IPS-20b (cell line): ENCODE data around the gene CCDC7.
"Not testable (repeated sequence)": the region's sequence is repeated elsewhere in the genome, so short reads cannot be mapped to it uniquely, and the experiment has no call there.

Experiments
- H3K27ac ChIP-seq: one replicate; pipeline ENCODE4 v1.5.1; 2013; ENCODE audit warnings: low read length
- H3K27me3 ChIP-seq: 2 replicates; pipeline ENCODE4 v1.6.1; 2013; ENCODE audit warnings: mild to moderate bottlenecking, low read length, inconsistent platforms; ENCODE audit not compliant: insufficient read depth
- H3K36me3 ChIP-seq: 2 replicates; pipeline ENCODE4 v1.6.1; 2013; ENCODE audit warnings: low read depth, mild to moderate bottlenecking, inconsistent platforms, low read length, moderate library complexity; ENCODE audit not compliant: insufficient read depth
- H3K4me1 ChIP-seq: 2 replicates; pipeline ENCODE4 v1.6.1; 2013; ENCODE audit warnings: mild to moderate bottlenecking, control low read depth, inconsistent platforms, low read length, moderate library complexity; ENCODE audit not compliant: insufficient read depth
- H3K4me3 ChIP-seq: 2 replicates; pipeline ENCODE4 v1.5.1; 2013; ENCODE audit warnings: mild to moderate bottlenecking, low read length, inconsistent platforms
- H3K9ac ChIP-seq: 2 replicates; pipeline ENCODE4 v1.6.1; 2013; ENCODE audit warnings: low read depth, mild to moderate bottlenecking, inconsistent platforms, low read length, moderate library complexity
- H3K9me3 ChIP-seq: 2 replicates; pipeline ENCODE4 v1.6.1; 2013; ENCODE audit warnings: mild to moderate bottlenecking, low read depth, low read length, inconsistent platforms; ENCODE audit not compliant: insufficient read depth

The CCDC7 gene

DNA sequence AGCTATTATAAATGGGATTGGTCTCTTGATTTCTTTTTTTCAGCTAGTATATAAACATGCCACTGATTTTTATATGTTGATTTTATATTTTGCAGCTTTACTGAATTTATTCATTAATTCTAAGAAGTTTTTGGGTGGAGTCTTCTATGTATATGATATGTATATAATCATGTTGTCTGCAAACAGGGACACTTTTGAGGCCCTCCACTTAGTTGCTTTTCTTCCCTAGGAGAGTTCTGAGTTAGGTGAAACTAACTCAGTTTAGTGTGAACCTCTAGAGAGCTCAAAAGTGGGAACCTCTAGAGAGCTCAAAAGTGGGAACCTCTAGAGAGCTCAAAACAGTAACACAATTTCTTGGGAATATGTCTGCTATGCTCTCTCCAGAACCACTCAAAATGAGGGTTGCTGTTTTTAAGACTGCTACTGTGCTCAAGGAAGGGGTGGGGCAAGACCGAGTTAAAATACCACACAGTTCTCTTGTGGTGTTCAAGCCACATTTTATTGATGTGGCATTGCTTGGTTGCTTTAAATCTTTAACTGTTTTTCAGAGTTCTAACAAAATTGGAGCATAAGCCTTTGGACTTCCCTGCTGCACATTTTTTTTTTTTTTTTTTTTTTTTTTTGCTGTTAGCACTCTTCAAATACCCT lies 13.2 kb downstream of the CCDC7 start:
- Histone ChIP-seq H3K36me3 (no peaks in the 10 kb centered on the region), H3K9me3 (no peaks in the 10 kb centered on the region), H3K4me3 (no peak overlapping the region), H3K4me1 (no peaks in the 10 kb centered on the region), H3K27me3 (no peaks in the 10 kb centered on the region), H3K27ac (no peak overlapping the region), H3K9ac (no peak overlapping the region)

DNA sequence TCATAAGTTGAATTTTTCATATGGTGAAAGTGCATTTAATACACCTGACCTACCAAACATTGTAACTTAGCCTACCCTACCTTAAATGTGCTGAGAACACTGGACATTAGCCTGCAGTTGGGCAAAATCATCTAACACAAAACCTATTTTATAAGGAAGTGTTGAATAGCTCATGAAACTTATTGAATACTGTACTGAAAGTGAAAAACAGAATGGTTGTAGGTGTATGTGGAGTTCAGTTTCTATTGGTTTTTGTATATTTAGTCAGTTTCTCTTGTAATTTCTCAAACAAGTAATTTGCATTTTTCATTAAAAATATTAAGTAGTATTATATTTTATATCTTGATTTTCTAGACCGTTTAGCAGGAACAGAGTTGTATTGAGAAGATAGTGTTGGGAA lies 15.3 kb downstream of the CCDC7 start:
- H3K36me3 ChIP-seq: no peaks in the 10 kb centered on the region

DNA sequence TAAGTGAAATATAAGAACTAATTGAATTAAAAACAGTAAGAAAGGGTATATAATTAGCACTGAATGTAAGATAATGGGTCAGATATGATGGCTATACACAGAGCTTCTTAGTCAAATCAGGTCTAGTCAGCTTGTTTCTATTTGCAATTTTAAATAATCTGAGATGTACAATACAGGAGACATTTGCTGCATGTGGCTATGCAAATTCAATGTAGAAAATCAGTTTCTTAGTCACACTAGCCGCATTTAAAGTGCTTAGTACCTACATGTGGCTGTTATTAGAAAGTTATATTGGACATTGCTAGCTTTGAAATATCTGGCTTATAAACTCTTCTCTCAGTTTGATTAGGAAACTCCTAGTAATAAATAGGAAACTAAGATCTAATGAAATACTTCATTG lies 25.3 kb downstream of the CCDC7 start:
- no peak overlapping the region for H3K9ac ChIP-seq

More for the DNA sequence above, 15.3 kb downstream of the CCDC7 start:
- no peaks in the 10 kb centered on the region for H3K9me3 ChIP-seq
- H3K27ac ChIP-seq: no peak overlapping the region
- H3K27me3 ChIP-seq: no peaks in the 10 kb centered on the region
- no peaks in the 10 kb centered on the region for H3K4me1 ChIP-seq
- H3K4me3 ChIP-seq: no peak overlapping the region
- no peak overlapping the region for H3K9ac ChIP-seq

DNA sequence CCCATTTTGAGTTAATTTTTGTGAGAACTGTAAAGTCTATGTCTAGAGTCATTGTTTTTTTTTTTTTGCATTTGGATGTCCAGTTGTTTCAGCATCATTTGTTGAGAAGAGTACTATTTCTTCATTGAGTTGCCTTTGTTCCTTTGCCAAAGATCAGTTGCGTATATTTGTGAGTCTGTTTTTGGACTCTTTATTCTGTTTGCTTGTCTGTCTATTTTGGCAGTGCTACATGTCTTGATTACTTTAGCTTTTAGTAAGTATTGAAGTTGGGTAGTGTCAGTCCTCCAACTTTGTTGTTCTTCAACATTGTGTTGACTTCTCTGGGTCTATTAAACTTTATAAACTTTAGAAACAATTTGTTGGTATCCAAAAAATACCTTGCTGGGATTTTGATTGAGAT lies 31.6 kb downstream of the CCDC7 start:
- Histone ChIP-seq H3K27me3 (no peaks in the 10 kb centered on the region), H3K27ac (no peak overlapping the region), H3K36me3 (no peaks in the 10 kb centered on the region), H3K4me3 (no peak overlapping the region), H3K4me1 (no peaks in the 10 kb centered on the region), H3K9me3 (no peaks in the 10 kb centered on the region), H3K9ac (no peak overlapping the region)

More for the DNA sequence above, 25.3 kb downstream of the CCDC7 start:
- Histone ChIP-seq H3K9me3 (no peaks in the 10 kb centered on the region), H3K27me3 (no peaks in the 10 kb centered on the region), H3K27ac (no peak overlapping the region), H3K36me3 (no peaks in the 10 kb centered on the region), H3K4me1 (no peaks in the 10 kb centered on the region), H3K4me3 (no peak overlapping the region)

DNA sequence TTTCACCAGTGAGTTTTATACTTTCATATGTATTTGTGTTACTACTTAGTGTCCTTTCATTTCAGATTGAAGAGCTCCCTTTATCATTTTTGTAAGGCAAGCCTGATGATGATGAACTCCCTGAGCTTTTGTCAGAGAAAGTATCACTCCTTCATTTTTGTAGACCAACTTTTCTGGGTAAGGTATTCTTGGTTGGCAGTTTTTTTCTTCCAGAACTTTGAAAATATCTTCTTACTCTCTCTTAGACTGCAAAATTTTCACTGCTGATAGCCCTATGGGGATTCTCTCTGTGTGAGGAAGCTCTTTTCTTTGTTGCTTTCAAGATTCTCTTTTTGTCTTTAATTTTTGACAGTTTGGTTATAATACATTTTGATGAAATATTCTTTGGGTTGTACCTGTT lies 35.7 kb downstream of the CCDC7 start:
- no peaks in the 10 kb centered on the region for H3K9me3 ChIP-seq
- no peak overlapping the region for H3K27ac ChIP-seq
- no peaks in the 10 kb centered on the region for H3K4me1 ChIP-seq
- H3K4me3 ChIP-seq: no peak overlapping the region
- H3K9ac ChIP-seq: no peak overlapping the region
- no peaks in the 10 kb centered on the region for H3K36me3 ChIP-seq
- H3K27me3 ChIP-seq: no peaks in the 10 kb centered on the region

DNA sequence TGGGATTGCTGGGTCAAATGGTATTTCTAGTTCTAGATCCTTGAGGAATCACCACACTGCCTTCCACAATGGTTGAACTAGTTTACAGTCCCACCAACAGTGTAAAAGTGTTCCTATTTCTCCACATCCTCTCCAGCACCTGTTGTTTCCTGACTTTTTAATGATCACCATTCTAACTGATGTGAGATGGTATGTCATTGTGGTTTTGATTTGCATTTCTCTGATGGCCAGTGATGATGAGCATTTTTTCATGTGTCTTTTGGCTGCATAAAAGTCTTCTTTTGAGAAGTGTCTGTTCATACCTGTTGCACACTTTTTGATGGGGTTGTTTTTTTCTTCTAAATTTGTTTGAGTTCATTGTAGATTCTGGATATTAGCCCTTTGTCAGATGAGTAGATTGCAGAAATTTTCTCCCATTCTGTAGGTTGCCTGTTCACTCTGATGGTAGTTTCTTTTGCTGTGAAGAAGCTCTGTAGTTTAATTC lies 37.1 kb downstream of the CCDC7 start:
- H3K27me3 ChIP-seq, H3K27ac ChIP-seq, H3K9ac ChIP-seq, H3K36me3 ChIP-seq, H3K4me1 ChIP-seq, H3K4me3 ChIP-seq, H3K9me3 ChIP-seq: not testable (repeated sequence)

DNA sequence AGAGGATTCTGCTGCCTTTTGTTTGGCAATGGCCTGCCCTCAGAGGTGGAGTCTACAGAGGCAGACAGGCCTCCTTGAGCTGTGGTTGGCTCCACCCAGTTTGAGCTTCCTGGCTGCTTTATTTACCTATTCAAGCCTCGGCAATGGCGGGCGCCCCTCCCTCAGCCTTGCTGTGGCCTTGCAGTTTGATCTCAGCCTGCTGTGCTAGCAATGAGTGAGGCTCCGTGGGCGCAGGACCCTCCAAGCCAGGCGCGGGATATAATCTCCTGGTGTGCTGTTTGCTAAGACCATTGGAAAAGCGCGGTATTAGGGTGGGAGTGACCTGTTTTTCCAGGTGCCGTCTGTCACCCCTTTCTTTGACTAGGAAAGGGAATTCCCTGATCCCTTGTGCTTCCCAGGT lies 42.1 kb downstream of the CCDC7 start:
- not testable (repeated sequence) for H3K4me1 ChIP-seq, H3K4me3 ChIP-seq, H3K36me3 ChIP-seq, H3K27ac ChIP-seq, H3K9ac ChIP-seq, H3K27me3 ChIP-seq
- peaks cover 25% of the 10 kb centered on the region for H3K9me3 ChIP-seq

DNA sequence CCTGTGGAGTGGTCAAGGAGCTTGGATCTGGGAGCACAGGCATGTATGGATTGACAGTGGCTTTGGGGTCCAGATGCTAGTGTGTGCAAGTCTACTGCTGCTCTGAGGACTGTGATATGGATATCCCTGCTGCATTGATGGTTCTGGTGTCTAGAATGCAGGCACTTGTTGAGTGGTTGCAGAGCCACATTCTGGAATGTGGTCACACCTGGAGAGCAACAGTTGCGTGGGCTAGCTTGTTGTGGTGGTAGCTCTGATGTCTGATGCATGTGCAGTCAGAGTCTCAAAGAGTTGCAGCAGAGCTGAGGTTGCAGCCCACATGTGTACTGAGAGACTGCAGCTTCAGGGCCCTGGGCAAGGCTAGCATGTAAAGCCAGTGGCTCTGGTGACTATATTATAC lies 43.2 kb downstream of the CCDC7 start:
- H3K27ac ChIP-seq: no peak overlapping the region
- no peak overlapping the region for H3K9ac ChIP-seq
- peaks cover 25% of the 10 kb centered on the region for H3K9me3 ChIP-seq
- H3K4me3 ChIP-seq: no peak overlapping the region
- no peaks in the 10 kb centered on the region for H3K27me3 ChIP-seq
- H3K4me1 ChIP-seq: no peaks in the 10 kb centered on the region
- no peaks in the 10 kb centered on the region for H3K36me3 ChIP-seq

DNA sequence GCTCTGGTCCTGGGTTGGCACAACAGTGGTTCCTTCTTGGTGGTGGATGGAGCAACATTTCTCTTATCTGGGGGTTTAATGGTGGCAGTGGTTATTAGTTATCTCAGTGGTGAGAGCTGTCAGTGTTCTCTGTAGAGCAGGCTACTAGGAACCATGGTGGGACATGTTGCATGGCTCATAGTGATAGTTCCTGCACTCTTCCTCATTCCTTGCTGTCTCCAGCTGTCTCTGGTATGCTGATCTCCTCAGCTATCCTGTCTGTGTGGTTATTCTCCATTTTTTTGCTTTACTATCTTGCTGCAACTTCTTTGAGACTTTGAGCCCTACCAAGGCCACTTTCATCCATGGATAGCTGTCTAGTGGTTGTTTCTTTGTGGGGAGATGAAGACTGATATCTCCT lies 44.0 kb downstream of the CCDC7 start:
- Histone ChIP-seq H3K9ac (no peak overlapping the region), H3K4me1 (no peaks in the 10 kb centered on the region), H3K27ac (no peak overlapping the region), H3K36me3 (no peaks in the 10 kb centered on the region), H3K4me3 (no peak overlapping the region), H3K27me3 (no peaks in the 10 kb centered on the region), H3K9me3 (peaks cover 25% of the 10 kb centered on the region)

DNA sequence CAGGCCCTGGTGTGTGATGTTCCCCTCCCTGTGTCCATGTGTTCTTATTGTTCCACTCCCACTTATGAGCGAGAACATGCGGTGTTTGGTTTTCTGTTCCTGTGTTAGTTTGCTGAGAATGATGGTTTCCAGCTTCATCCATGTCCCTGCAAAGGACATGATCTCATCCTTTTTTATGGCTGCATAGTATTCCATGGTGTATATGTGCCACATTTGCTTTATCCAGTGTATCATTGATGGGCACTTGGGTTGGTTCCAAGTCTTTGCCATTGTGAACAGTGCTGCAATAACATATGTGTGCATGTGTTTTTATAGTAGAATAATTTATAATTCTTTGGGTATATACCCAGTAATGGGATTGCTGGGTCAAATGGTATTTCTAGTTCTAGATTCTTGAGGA lies 48.6 kb downstream of the CCDC7 start:
- not testable (repeated sequence) for H3K9me3 ChIP-seq, H3K27me3 ChIP-seq, H3K27ac ChIP-seq, H3K4me1 ChIP-seq, H3K9ac ChIP-seq, H3K4me3 ChIP-seq, H3K36me3 ChIP-seq

DNA sequence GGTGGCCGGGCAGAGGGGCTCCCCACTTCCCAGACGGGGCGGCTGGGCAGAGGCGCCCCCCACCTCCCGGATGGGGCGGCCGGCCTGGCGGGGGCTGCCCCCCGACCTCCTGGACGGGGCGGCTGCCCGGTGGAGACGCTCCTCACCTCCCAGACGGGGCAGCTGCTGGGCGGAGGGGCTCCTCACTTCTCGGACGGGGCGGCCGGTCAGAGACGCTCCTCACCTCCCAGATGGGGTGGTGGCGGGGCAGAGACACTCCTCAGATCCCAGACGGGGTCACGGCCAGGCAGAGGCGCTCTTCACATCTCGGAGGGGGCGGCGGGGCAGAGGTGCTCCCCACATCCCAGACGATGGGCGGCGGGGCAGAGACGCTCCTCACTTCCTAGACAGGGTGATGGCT lies 54.2 kb downstream of the CCDC7 start:
- not testable (repeated sequence) for H3K4me1 ChIP-seq, H3K36me3 ChIP-seq, H3K27ac ChIP-seq, H3K9ac ChIP-seq, H3K4me3 ChIP-seq, H3K27me3 ChIP-seq
- H3K9me3 ChIP-seq: peaks cover 22% of the 10 kb centered on the region

DNA sequence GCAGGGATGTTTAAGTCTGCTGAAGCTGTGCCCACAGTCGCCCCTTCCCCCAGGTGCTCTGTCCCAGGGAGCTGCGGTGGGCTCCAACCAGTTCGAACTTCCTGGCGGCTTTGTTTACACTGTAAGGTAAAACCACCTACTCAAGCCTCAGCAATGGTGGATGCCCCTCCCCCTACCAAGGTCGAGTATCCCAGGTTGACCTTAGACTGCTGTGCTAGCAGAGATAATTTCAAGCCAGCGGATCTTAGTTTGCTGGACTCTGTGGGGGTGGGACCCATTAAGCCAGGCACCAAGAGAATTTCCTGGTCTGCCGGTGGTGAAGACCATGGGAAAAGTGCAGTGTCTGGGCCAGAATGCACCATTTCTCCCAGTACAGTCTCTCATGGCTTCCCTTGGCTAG lies 56.0 kb downstream of the CCDC7 start:
- no peaks in the 10 kb centered on the region for H3K27me3 ChIP-seq
- no peaks in the 10 kb centered on the region for H3K36me3 ChIP-seq
- peaks cover 25% of the 10 kb centered on the region for H3K9me3 ChIP-seq
- H3K9ac ChIP-seq: no peak overlapping the region
- no peak overlapping the region for H3K4me3 ChIP-seq
- H3K27ac ChIP-seq: no peak overlapping the region
- H3K4me1 ChIP-seq: no peaks in the 10 kb centered on the region
